Mesenchymal stem cell (in vitro differentiated cells and primary cell): Measurements from ENCODE around the gene KLK10.

ENCODE experiments used
- DNase-seq: peaks from one replicate; pipeline ENCODE4 v3.0.0-alpha.2; 2013
- H2AFZ ChIP-seq: one replicate; pipeline ENCODE4 v1.6.1; 2013; ENCODE audit warnings: low read depth, mild to moderate bottlenecking, control low read depth, inconsistent platforms, low read length, moderate library complexity
- H2AK5ac ChIP-seq: 2 replicates; pipeline ENCODE4 v1.6.1; 2013; ENCODE audit warnings: low read length, moderate library complexity, mild to moderate bottlenecking, inconsistent platforms; ENCODE audit not compliant: severe bottlenecking
- H2BK120ac ChIP-seq: one replicate; pipeline ENCODE4 v1.6.1; 2013; ENCODE audit warnings: low read depth, mild to moderate bottlenecking, inconsistent platforms, low read length, moderate library complexity
- H2BK12ac ChIP-seq, 2 experiments: one replicate each; pipeline ENCODE4 v1.6.1; 2013; ENCODE audit warnings: inconsistent platforms in 2 of 2, low read length in 2 of 2, mild to moderate bottlenecking in 2 of 2, moderate library complexity in 2 of 2, control low read depth in 1 of 2
- H2BK15ac ChIP-seq: one replicate; pipeline ENCODE4 v1.6.1; 2013; ENCODE audit warnings: mild to moderate bottlenecking, low read depth, inconsistent platforms; ENCODE audit not compliant: poor library complexity, severe bottlenecking
- H2BK5ac ChIP-seq: 2 replicates; pipeline ENCODE4 v1.6.1; 2013; ENCODE audit warnings: low read depth, mild to moderate bottlenecking, low read length, control low read depth, inconsistent platforms; ENCODE audit not compliant: poor library complexity, severe bottlenecking
- H3K14ac ChIP-seq, 2 experiments: one replicate each; pipeline ENCODE4 v1.6.1; 2013; ENCODE audit warnings: inconsistent platforms in 2 of 2, low read length in 2 of 2, control low read depth in 1 of 2, mild to moderate bottlenecking in 1 of 2, moderate library complexity in 1 of 2
- H3K18ac ChIP-seq, 2 experiments: one replicate each; pipeline ENCODE4 v1.6.1; 2013; ENCODE audit warnings: inconsistent platforms in 2 of 2, low read length in 2 of 2, control low read depth in 1 of 2, low read depth in 1 of 2, mild to moderate bottlenecking in 1 of 2
- H3K23ac ChIP-seq, 2 experiments: one replicate each; pipeline ENCODE4 v1.6.1; 2013; ENCODE audit warnings: inconsistent platforms in 2 of 2, low read length in 2 of 2, mild to moderate bottlenecking in 2 of 2, moderate library complexity in 2 of 2, control low read depth in 1 of 2
- H3K27ac ChIP-seq: 2 replicates; pipeline ENCODE4 v1.5.1; 2013; ENCODE audit warnings: mild to moderate bottlenecking, moderate library complexity, low read length, control low read depth, inconsistent platforms; ENCODE audit not compliant: poor library complexity, severe bottlenecking
- H3K27me3 ChIP-seq, 2 experiments: 2 replicates each; pipeline versions ENCODE4 v1.6.1 to v1.7.0; 2013; ENCODE audit warnings: low read length in 2 of 2, mild to moderate bottlenecking in 2 of 2, moderate library complexity in 2 of 2, control low read depth in 1 of 2, inconsistent platforms in 1 of 2; ENCODE audit not compliant: control insufficient read depth in 1 of 2, insufficient read depth in 1 of 2
- H3K36me3 ChIP-seq, 2 experiments: 2 replicates each; pipeline versions ENCODE4 v1.6.1 to v1.7.0; 2013; ENCODE audit warnings: low read length in 2 of 2, control low read depth in 1 of 2, inconsistent platforms in 1 of 2, low read depth in 1 of 2, mild to moderate bottlenecking in 1 of 2; ENCODE audit not compliant: insufficient read depth in 2 of 2, control insufficient read depth in 1 of 2
- H3K4ac ChIP-seq, 2 experiments: one replicate each; pipeline ENCODE4 v1.6.1; 2013; ENCODE audit warnings: inconsistent platforms in 2 of 2, low read length in 2 of 2, mild to moderate bottlenecking in 2 of 2, moderate library complexity in 2 of 2, control low read depth in 1 of 2, low read depth in 1 of 2
- H3K4me1 ChIP-seq: 2 replicates; pipeline ENCODE4 v1.6.1; 2013; ENCODE audit warnings: low read depth, low read length, control low read depth; ENCODE audit not compliant: control insufficient read depth, insufficient read depth
- H3K4me2 ChIP-seq: 2 replicates; pipeline ENCODE4 v1.6.1; 2013; ENCODE audit warnings: low read length, mild to moderate bottlenecking, inconsistent platforms; ENCODE audit not compliant: poor library complexity, severe bottlenecking
- H3K4me3 ChIP-seq, 2 experiments: 2 replicates each; pipeline versions ENCODE4 v1.5.1 to v1.7.0; 2013; ENCODE audit warnings: low read length in 2 of 2, mild to moderate bottlenecking in 2 of 2, control low read depth in 1 of 2, low read depth in 1 of 2; ENCODE audit not compliant: insufficient read depth in 1 of 2
- H3K79me1 ChIP-seq: replicated peaks from 2 replicates; pipeline ENCODE4 v1.6.1; 2013; ENCODE audit warnings: mild to moderate bottlenecking, control low read depth, low read length, inconsistent platforms; ENCODE audit not compliant: poor library complexity, severe bottlenecking
- H3K9ac ChIP-seq: 2 replicates; pipeline ENCODE4 v1.7.0; 2013; ENCODE audit warnings: mild to moderate bottlenecking, low read length, moderate library complexity
- H3K9me3 ChIP-seq: 2 replicates; pipeline ENCODE4 v1.7.0; 2013; ENCODE audit warnings: mild to moderate bottlenecking, low read length; ENCODE audit not compliant: control insufficient read depth
- H4K8ac ChIP-seq: one replicate; pipeline ENCODE4 v1.6.1; 2013; ENCODE audit warnings: inconsistent platforms, mild to moderate bottlenecking, low read length, moderate library complexity
- H4K91ac ChIP-seq: one replicate; pipeline ENCODE4 v1.6.1; 2013; ENCODE audit warnings: mild to moderate bottlenecking, low read length, inconsistent platforms
- WGBS: methylation state at CpG from one replicate; pipeline ENCODE4 v1.1.7; 2013; ENCODE audit warnings: mixed read lengths; 5-methylcytosine and 5-hydroxymethylcytosine counted together

Gene KLK10

DNA sequence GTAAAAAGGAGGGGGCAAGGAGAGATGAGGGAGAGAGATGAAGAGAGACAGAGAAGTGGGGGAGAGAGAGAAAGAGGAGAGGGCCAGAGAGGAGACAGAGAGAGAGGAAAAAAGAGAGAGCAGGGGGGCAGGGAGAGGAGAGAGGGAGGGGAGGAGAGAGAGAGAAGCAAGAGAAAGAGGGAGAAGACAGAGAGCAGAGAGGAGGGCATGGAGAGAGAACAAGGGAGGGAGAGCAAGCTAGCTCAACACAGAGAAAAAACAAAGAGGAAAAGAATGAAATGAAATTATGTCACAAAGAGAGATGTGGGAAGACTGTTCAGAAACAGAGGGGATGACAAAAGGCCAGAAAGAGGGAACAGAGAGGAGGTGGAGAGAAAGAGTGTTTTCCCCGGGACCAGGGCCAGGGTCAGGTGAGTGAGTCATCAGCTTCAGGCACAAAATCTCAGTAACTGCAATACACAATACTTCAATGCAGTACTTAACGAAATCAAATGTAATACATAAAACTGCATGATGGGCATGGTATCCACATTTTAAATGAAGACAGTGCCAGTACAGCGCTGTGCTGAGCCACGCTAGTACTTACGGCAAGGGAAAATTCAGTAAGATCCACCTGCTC lies 40.6 kb downstream of the KLK10 start:
- DNase-seq, result no peak
- no peaks in the 10 kb centered on the region for H3K4me1 ChIP-seq
- no peak overlapping the region for H3K4me3 ChIP-seq
- H3K23ac ChIP-seq, result no peak overlapping the region
- H2AK5ac ChIP-seq, result no peak overlapping the region
- H3K79me1 ChIP-seq, result no peaks in the 10 kb centered on the region
- H3K4me2 ChIP-seq, result no peak overlapping the region
- no peak overlapping the region for H4K8ac ChIP-seq
- no peak overlapping the region for H2BK15ac ChIP-seq
- H3K14ac ChIP-seq, result no peak overlapping the region
- H3K9ac ChIP-seq, result no peak overlapping the region
- no peak overlapping the region for H2BK12ac ChIP-seq
- H3K27me3 ChIP-seq, result peaks cover 0 to 45% of the 10 kb centered on the region in 2 experiments
- no peak overlapping the region for H3K4ac ChIP-seq
- H2BK5ac ChIP-seq, result no peak overlapping the region
- H3K18ac ChIP-seq, result no peak overlapping the region
- H3K27ac ChIP-seq, result no peak overlapping the region
- WGBS, result 63% methylated on average over 5 of the region's 5 CpGs
- H3K9me3 ChIP-seq, result no peaks in the 10 kb centered on the region
- no peak overlapping the region for H4K91ac ChIP-seq
- no peak overlapping the region for H2BK120ac ChIP-seq
- H3K36me3 ChIP-seq, result no peaks in the 10 kb centered on the region
- no peak overlapping the region for H2AFZ ChIP-seq

DNA sequence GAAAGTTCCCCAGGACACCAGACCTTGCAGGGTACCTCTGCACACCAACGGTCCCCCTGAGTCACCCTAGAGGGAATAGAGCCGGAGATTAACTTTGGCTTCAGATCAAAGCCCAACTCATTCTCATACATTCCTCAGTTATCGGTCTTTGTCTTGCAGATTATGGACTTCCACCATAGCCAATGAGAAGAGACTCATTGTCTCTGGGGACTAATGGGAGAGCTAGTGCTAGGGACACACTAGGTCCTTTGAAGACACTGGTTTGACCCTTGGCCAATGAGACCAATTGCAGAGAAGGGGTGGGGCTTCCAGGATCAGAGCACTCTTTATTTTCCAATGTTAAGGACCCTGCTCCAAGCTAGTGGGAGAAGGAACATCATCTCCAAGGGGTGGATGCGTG lies 41.9 kb downstream of the KLK10 start:
- H3K27ac ChIP-seq, result no peak overlapping the region

DNA sequence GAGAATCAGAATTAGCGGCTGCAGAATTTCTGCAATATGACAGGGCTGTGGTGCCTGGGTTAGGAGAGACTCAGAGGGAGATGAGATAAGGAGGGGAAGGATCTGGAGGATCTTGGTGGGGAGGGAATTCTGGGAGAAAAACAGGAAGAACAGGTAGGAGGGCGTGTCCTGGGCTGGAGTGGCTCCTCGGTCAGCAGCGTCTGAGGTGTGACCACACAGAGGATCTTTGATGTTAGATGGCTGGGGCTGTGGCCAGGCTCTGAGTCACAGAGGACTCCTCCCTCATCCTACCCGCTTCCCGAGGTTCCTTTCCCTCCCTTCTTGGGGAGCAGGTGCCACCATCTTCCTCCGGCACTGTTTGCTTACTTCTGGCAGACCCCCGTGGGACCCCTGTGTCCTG lies 43.7 kb downstream of the KLK10 start:
- 22% methylated on average over 8 of the region's 8 CpGs for WGBS

More for the DNA sequence above, 41.9 kb downstream of the KLK10 start:
- Histone ChIP-seq H3K27me3 (peaks cover 0 to 44% of the 10 kb centered on the region in 2 experiments), H3K36me3 (no peaks in the 10 kb centered on the region), H2AFZ (no peak overlapping the region), H3K79me1 (no peaks in the 10 kb centered on the region), H3K4me2 (no peak overlapping the region), H3K14ac (no peak overlapping the region), H3K4ac (no peak overlapping the region), H2BK120ac (no peak overlapping the region), H3K9me3 (no peaks in the 10 kb centered on the region), H3K9ac (no peak overlapping the region), H3K4me3 (no peak overlapping the region), H4K91ac (no peak overlapping the region), H2BK15ac (no peak overlapping the region), H3K18ac (no peak overlapping the region), H2BK5ac (no peak overlapping the region), H3K4me1 (no peaks in the 10 kb centered on the region), H2AK5ac (no peak overlapping the region), H3K23ac (no peak overlapping the region), H2BK12ac (no peak overlapping the region), H4K8ac (no peak overlapping the region)
- DNase-seq, result no peak
- WGBS, result 72% methylated on average over 4 of the region's 4 CpGs

DNA sequence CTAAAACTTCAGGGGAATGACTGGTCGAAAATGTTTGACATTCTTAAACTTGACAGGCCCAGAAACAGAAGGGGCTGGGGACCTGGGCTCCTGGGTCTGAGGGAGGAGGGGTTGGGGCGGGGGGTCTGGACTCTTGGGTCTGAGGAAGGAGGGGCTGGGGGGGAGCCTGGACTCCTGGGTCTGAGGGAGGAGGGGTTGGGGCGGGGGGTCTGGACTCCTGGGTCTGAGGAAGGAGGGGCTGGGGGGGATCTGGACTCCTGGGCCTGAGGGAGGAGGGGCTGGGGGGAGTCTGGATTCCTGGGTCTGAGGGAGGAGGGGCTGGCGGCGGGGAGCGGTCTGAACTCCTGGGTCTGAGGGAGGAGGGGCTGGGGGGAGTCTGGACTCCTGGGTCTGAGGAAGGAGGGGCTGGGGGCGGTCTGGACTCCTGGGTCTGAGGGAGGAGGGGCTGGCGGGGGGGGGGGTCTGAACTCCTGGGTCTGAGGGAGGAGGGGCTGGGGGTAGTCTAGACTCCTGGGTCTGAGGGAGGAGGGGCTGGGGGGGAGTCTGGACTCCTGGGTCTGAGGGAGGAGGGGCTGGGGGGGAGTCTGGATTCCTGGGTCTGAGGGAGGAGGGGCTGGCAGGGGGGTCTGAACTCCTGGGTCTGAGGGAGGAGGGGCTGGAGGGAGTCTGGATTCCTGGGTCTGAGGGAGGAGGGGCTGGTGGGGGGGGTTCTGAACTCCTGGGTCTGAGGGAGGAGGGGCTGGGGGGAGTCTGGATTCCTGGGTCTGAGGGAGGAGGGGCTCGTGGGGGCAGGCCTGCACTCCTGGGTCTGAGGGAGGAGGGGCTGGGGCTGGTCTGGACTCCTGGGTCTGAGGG lies 44.6 kb downstream of the KLK10 start:
- Histone ChIP-seq H3K27me3 (peaks cover 0 to 37% of the 10 kb centered on the region in 2 experiments), H3K18ac (no peak overlapping the region), H3K79me1 (no peaks in the 10 kb centered on the region), H3K4ac (no peak overlapping the region), H4K8ac (no peak overlapping the region), H2BK15ac (no peak overlapping the region), H3K4me2 (no peak overlapping the region), H3K9me3 (no peaks in the 10 kb centered on the region), H2BK12ac (no peak overlapping the region), H2AK5ac (no peak overlapping the region), H3K4me3 (no peak overlapping the region), H3K4me1 (no peaks in the 10 kb centered on the region), H3K36me3 (no peaks in the 10 kb centered on the region), H3K9ac (no peak overlapping the region), H3K14ac (no peak overlapping the region), H3K23ac (no peak overlapping the region), H2BK120ac (no peak overlapping the region), H2AFZ (no peak overlapping the region), H2BK5ac (no peak overlapping the region), H3K27ac (no peak overlapping the region), H4K91ac (no peak overlapping the region)
- DNase-seq, result no peak
- WGBS, result 56% methylated on average over 6 of the region's 9 CpGs

More for the DNA sequence above, 43.7 kb downstream of the KLK10 start:
- Histone ChIP-seq H3K23ac (no peak overlapping the region), H4K8ac (no peak overlapping the region), H2BK15ac (peak overlapping the region; percentile 52), H2AFZ (no peak overlapping the region), H3K27me3 (peaks cover 0 to 37% of the 10 kb centered on the region in 2 experiments), H2BK12ac (no peak overlapping the region), H3K9ac (no peak overlapping the region), H3K4ac (no peak overlapping the region), H3K18ac (no peak overlapping the region), H3K4me3 (no peak overlapping the region), H3K9me3 (no peaks in the 10 kb centered on the region), H3K27ac (no peak overlapping the region), H3K79me1 (no peaks in the 10 kb centered on the region), H3K4me2 (no peak overlapping the region), H4K91ac (no peak overlapping the region), H2BK5ac (no peak overlapping the region), H2AK5ac (no peak overlapping the region), H3K36me3 (no peaks in the 10 kb centered on the region), H2BK120ac (no peak overlapping the region), H3K4me1 (no peaks in the 10 kb centered on the region), H3K14ac (no peak overlapping the region)
- DNase-seq, result no peak
